ENCODE results near the gene COL6A5.
"Not testable (repeated sequence)": the region's sequence is repeated elsewhere in the genome, so short reads cannot be mapped to it uniquely, and the experiment has no call there.

COL6A5 gene

DNA sequence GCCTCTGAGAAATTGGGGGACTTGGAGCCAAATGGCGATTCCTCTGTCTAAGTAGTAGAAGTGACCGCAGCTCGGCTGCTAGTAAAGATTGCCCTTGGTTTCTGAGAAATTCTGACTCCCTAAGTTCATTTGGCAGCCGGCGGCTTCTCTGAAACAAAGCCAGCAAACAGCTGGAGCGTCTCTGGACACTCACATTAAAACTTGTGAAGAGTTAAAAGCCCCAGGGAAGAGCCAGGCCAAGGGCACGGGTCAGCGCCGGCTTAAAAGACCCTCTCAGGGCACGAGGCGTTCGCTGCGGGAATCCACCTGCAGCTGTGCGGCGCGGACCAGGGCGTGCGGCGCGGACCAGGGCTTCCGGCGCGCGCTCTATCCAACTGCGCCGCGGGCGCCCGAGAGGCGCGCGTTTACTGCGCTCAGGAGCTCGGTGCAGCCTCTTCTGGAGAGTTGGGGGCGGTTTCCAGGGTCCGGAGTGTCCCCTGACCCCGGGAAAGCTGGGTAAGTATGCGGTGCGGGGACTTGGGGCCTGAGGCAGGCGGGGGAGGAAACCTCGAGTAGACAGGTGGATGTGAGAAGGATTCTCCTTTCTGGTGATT is at the start of gene COL6A5:
Gene COL6A5, plus strand, starts transcription at position 186 of the 593 bp plus-strand sequence. CDS start 27,967 bp downstream, outside the sequence.
- DNase-seq: no peak

DNA sequence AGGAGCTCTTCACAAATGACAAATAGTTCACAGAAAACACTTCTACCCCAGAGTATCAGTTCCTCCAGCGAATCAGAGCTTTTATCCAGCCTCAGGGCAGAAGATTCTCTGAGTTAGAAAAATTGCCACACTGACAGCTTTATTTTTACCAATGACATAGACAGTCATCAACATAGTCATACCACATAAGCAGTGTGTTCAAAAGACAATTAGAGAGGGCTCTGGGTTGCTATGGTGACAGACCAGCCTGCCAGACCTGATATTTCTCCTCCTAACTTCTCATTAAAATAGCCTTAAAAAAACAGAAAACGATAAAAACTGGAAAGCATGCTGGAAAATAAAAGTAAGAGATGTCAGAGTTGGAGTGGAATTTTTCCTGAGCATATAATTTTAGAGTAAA is 45.9 kb upstream of the COL6A5 start:
- no peak for DNase-seq

GRCh38 chr3:130300888-130301287 is 44.6 kb upstream of the COL6A5 start:
- no peak for DNase-seq

DNA sequence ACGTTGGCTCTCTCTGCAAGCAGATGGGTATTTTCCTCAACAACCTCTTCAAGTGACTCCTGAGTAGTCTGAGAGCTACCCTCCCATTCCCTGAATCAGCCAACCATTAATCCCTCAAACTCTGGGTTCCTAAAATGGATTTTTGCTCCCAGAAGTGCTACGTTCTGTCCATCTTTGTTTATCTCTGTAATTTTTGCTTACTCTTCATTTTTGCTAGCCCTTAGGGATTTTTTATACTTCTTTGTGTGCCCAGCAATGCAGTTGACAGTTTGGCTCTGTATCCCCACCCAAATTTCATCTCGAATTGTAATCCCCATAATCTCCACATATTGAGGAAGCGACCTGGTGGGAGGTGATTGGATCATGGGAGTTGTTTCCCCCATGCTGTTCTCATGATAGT is 35.4 kb upstream of the COL6A5 start:
- DNase-seq: no peak

- no peak for DNase-seq
Observed at GRCh38 chr3:130312374-130312773, 33.1 kb upstream of the COL6A5 start.

DNA sequence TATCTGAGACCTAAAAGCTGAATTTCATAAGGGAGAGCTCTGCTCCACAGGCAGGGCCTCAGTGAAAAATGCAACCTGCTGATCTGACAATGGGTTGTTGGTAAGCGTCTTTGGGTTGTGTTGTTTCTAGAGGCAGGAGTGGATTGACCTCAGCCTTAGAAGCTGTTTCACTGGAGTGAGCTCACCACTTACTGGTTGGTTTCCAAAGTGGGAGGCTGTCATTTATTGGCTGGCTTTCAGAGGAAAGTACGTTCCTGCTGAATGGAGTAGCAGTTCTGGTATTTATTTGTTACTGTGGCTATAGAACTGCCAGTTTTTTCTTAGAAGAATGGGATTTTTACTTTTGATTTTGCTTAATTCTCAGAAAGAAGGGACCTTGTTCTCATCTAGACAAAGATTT is 29.3 kb upstream of the COL6A5 start:
- no peak for DNase-seq

DNA sequence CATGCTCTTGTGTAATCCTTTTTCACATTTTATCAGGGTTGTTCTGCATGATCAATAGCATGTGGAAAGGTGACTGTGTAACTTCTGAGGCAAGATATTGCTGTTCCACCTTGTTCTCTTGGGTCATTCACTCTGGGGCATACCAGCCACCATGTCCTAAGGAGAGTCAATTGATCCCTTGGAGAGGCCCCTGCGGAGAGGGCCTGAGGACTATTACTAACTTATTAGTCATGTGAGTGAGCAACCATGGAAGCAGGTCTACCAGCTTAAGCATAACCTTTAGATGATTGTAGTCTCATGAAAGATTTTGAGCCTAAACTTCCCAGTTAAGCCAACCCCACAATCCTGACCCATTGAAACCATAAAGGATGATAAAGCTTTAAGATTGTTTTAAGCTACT is 22.0 kb upstream of the COL6A5 start:
- DNase-seq: no peak

DNA sequence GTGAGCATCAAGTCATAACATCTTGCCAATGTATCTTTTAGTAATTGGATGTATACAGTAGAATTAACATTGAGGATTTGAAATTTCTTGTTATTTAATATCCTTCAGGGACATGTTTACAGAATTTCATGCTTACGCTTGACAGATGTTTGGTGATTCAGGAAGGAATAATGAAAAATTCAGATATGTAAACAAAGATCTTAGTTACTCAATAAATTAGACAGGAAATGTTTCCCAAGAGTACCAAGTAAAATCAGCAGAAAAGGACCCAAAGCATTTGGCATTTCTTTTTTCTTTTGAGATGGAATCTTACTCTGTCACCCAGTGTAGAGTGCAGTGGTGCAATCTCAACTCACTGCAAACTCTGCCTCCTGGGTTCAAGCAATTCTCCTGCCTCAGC is 4.7 kb upstream of the COL6A5 start:
- no peak for DNase-seq

- DNase-seq: no peak
Observed at GRCh38 chr3:130341388-130341787, 4.1 kb upstream of the COL6A5 start.

GRCh38 chr3:130341882-130342281 is 3.6 kb upstream of the COL6A5 start:
- DNase-seq: no peak

GRCh38 chr3:130342821-130343661 is 2.4 kb upstream of the COL6A5 start:
- DNase-seq: no peak

DNA sequence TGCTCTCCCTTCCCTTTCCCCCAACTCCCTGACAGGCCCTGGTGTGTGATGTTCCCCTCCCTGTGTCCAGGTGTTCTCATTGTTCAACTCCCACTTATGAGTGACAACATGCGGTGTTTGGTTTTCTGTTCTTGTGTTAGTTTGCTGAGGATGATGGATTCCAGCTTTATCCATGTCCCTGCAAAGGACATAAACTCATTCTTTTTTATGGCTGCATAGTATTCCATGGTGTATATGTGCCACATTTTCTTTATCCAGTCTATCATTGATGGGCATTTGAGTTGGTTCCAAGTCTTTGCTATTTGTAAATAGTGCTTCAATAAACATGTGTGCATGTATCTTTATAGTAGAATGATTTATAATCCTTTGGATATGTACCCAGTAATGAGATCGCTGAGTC is 2.8 kb downstream of the COL6A5 start:
- not testable (repeated sequence) for DNase-seq

DNA sequence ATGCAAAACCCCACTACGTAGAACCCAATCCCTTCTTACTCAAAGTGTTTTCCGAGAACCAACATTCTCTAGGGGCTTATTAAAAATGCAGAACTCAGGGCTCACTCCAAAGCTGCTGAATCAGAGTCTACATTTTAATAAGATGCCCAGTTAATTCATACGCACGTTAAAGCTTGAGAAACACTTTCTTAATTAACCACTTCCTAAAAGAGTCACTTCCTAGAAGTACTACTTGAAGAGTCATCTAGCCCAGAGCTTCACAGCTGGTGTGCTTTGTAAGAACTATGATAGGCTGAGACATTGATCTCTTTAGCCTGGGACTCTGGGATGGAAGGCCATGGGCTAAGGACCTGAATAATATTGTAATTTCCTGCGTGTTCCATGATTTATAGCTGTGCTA is 9.0 kb downstream of the COL6A5 start:
- DNase-seq: no peak

- DNase-seq: no peak
Observed at GRCh38 chr3:130374033-130374432, 28.6 kb downstream of the COL6A5 start.

DNA sequence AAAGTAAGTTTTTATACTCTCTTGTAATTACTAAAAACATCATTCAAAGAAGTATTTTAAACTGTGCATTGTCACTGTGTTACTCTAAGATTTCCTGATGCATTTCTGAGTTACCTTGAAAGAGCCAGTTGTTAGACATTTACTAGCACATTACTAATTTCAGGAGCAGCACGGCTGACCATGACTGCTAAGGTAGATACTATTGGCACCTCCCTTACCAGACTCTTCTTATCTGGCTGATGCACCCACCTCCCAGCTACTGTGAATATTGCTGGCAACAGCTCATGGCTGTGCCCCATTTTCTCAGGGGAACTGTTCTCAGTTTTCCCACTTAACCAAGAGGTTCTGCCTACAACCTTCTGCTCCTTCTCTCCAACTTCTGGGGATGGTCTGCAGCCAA is 29.4 kb downstream of the COL6A5 start:
- no peak for DNase-seq

DNA sequence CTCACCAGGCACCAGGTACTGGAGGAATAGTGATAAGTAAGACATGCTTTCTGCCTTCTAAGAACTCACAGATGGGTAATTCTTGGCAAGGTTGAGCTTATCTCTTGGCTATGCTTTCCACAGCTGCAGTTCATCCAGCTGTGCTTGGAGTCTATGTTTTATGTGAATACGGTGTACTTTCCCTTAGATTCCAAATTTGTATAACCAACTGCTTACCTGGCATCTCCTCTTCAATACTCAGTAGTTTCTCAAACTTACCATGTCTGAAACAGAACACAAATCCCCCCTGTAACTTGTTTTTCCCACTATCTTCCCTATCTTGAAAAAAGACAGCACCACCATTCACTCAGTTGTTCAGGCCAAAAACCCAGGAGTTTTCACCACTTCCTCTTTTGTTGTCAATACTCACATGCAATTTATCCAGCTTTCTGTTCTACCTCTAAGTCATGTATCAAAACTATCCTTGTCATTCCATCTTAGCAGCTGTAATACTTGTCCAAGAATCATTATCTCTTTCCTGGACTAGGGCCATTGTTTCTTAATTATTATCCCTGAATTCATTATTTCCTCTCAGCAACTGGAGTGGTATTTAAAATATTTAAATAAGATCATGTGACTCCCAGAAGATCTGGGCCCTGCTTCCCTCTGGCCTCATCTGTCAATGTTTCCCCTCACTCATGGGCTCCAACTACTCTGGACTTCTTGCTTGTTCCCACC is 32.6 kb downstream of the COL6A5 start:
- no peak for DNase-seq

DNA sequence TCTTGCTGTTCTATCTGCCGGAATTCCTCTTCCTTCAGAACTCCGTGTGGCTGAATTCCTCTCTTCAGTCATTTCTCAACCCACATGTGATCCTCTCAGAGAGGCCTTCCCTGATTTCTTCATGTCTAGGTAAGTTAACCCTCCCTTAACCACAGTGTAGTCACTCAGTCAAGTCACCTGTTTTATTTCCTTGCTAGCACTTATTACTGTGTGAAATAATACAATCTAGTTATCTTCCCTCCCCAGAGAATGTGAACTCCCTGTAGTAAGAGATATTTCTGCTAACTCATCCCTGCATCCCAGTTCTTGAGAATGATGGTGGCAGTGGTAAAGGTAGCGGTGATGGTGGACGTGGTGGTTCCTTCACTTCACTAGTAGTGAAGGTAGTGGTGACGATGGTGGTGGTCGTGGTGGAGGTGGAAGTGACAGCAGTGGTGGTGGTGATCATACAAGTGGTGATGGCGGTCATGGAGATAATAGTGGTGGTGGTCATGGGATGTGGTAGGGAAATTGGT is 33.3 kb downstream of the COL6A5 start:
- no peak for DNase-seq

GRCh38 chr3:130379274-130379673 is 33.8 kb downstream of the COL6A5 start:
- no peak for DNase-seq

GRCh38 chr3:130380398-130380797 is 34.9 kb downstream of the COL6A5 start:
- DNase-seq: no peak

DNA sequence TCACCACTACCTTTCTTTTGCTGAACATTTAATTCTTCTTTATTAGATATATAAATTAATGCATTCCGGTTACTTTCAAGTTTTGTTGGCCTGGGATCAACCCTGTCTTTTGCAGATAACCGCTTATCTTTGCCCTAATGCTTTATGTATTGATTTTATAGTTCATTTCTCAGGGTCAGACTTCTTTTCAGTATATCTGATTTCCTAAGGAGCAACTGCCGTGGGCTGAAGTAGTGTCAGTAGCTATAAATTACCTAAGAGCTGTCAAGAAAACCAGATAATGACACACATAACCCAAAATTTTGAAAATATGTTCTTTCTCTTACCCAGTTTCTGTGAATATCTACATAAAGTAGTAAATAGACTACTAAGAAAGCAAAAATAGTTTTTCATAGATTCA is 38.0 kb downstream of the COL6A5 start:
- DNase-seq: no peak

DNA sequence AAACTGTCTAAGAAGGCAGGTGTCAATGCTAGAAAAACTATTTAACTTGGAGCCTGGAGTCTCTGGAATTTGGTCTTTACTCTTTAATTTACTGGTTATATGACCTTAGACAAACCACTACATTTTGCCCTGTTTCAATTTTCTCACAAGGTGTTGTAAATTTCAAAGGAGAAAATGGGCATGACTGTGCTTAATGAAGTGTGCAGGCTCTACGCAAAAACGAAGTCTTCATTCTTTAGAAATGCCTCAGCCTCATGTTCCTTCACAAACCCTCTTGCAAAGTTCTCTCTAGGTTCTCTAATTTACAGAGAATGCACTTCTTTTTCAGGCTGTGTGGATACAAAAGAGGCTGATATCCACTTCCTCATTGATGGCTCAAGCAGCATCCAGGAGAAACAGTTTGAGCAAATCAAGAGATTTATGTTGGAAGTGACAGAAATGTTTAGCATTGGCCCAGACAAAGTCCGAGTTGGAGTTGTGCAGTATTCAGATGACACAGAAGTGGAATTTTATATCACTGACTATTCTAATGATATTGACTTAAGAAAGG is 39.1 kb downstream of the COL6A5 start:
- DNase-seq: no peak

DNA sequence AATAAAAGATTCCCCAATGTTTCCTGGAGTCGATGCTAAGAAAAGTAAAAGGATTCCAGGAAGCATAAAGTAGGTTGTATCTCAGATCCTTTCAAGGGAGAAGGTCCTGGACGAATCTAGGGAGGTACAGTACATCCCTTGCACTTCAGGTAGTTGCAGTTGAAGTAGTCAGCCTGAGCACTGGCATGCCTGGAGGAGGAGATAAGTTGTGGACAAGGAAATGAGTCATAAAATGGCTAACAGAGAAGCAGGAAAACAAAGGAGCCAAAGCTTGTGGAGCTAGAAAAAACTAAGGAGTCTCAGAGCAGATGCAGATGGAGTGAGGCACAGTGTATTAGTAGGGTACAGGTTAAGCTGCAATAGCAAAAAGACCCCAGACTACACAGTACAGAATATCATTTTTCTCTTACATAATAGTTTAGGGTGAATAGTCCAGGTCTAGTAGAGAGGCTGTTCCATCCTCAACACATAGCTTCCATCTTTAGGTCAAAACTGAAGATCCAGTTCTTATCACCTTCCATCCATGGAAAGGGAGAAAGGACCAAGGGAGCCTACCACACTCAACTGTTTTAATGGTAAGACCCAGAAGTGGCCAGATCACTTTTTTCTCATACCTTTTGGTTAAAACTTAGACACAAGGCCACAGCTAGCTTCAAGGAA is 41.3 kb downstream of the COL6A5 start:
- DNase-seq: no peak

Measured in activated CD4-positive, alpha-beta T cell treated with anti-CD3 and anti-CD28 coated beads, Interleukin-2, amount 50 U/mL, for 48 hours (primary cell).